Loucy (cell line): Measurements from ENCODE around the gene PCNT.

Source experiments
- CTCF ChIP-seq: fragments of 200-600 bp; sonication (generic); conservative IDR thresholded peaks from 2 replicates; pipeline ENCODE4 v1.5.1; 2014; ENCODE audit warnings: mild to moderate bottlenecking, antibody characterized with exemption, low read length
- EZH2phosphoT487 ChIP-seq: fragments of 200-600 bp; IDR thresholded peaks from 2 replicates; pipeline ENCODE4 v1.6.1; 2018; ENCODE audit warnings: antibody characterized with exemption, mild to moderate bottlenecking, moderate library complexity, borderline replicate concordance

GRCh38 chr21:46399686-46400085 is 75.7 kb downstream of the PCNT start:
- TF ChIP-seq CTCF (no peak), EZH2phosphoT487 (no peak)
